ENCODE measurements around the gene C2CD4C. TPM values are rescaled to one million over a fixed set of nuclear protein-coding genes. Genes with fewer than 3 reads are reported as not detected.
A peak's percentile ranks its signal among the peaks of the same experiment; 100 is the strongest.
"Not testable (repeated sequence)": the region's sequence is repeated elsewhere in the genome, so short reads cannot be mapped to it uniquely, and the experiment has no call there.

C2CD4C gene
- total RNA-seq, 1 donor from 2014 or later, result 0.16 TPM

GRCh38 chr19:364496-365287, 44.3 kb downstream of the C2CD4C start:
- ATAC-seq, result peak; percentile 26

DNA sequence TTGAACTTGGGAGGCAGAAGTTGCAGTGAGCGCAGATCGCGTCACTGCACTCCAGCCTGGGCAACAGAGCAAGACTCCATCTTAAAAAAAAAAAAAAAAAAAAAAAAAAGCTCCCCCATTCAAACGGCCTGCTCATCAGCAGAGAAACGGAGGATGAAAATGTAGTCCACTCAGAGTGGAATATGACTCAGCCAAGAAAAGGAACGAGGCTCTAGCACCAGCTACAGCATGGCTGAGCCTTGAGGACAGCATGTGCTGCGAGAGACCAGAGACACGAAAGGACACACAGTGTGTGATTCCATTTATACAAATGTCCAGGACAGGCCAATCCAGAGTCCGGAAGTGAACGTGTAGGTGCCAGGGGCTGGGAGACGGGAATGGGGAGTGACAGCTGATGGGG, 46.3 kb downstream of the C2CD4C start:
- ATAC-seq, result peak; percentile 8

DNA sequence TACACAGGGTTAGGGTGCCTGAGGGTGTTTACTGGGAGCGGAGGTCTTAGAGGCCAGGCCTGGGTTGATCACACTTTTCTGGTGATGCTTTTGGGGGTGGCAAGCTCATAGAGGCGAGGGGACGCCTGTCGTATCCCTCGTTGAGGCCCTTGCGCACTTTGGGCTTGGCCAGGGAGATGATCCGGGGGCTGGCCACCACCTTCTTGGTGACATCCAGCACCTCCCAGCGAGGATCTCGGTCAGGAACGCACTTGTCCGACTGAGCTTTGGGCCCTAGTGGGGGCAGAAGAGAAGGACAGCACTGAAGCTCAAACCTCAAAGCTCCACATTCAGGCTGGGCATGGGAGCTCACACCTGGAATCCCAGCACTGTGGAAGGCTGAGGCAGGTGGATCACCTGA, 46.8 kb downstream of the C2CD4C start:
- no peak for ATAC-seq

DNA sequence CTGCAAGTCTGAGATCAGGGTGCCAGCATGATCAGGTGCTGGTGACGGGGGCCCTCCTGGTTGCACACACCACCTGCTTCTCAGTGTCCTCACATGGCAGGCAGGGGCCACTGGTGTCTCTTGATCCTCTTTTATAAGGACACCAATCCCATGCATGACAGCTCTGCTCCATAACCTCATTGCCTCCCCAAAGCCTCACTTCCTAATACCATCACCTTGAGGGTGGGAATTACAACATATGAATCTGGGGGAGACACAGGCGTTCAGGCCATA, 49.4 kb downstream of the C2CD4C start:
- ATAC-seq, result no peak

DNA sequence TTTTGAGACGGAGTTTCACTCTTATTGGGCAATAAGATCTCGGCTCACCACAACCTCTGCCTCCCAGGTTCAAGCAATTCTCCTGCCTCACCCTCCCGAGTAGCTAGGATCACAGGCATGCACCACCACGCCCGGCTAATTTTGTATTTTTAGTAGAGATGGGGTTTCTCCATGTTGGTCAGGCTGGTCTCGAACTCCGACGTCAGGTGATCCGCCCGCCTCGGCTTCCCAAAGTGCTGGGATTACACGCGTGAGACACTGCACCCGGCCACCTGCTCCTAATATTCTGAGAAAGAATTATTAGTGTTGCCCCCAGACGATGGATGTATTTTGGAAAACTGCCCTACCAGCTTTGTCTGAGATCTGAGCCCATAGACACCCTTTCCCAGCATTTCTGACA, 53.4 kb downstream of the C2CD4C start:
- not testable (repeated sequence) for ATAC-seq

Other genes with a start within 250 kb of the C2CD4C start
- 12.3 TPM for gene PLPP2, start 117.7 kb downstream of the C2CD4C start, total RNA-seq
- 14.8 TPM for gene MIER2, start 64.4 kb downstream of the C2CD4C start, total RNA-seq
- gene SHC2, start 51.9 kb upstream of the C2CD4C start, total RNA-seq, result 1.7 TPM
- gene MADCAM1, start 87.3 kb upstream of the C2CD4C start, total RNA-seq, result 0.36 TPM
- gene TPGS1, start 98.3 kb upstream of the C2CD4C start, total RNA-seq, result 14.2 TPM
- 30.7 TPM for gene CDC34, start 122.6 kb upstream of the C2CD4C start, total RNA-seq
- not detected for gene GZMM, start 134.9 kb upstream of the C2CD4C start, total RNA-seq
- 320 TPM for gene BSG, start 163.4 kb upstream of the C2CD4C start, total RNA-seq
- 0.48 TPM for gene HCN2, start 180.7 kb upstream of the C2CD4C start, total RNA-seq
- gene POLRMT, start 224.4 kb upstream of the C2CD4C start, total RNA-seq, result 24.5 TPM
- gene FGF22, start 230.7 kb upstream of the C2CD4C start, total RNA-seq, result 0.12 TPM

Measured in esophagus mucosa (tissue), 1 donor.